DMS 273 treated with DMSO at 0.1 percent for 48 hours (cell line): ENCODE data around the gene CLBA1.

ENCODE experiments used
- DNase-seq: peaks from one replicate; lab custom pipeline; 2025; lab: John Stamatoyannopoulos, UW

The CLBA1 gene

DNA sequence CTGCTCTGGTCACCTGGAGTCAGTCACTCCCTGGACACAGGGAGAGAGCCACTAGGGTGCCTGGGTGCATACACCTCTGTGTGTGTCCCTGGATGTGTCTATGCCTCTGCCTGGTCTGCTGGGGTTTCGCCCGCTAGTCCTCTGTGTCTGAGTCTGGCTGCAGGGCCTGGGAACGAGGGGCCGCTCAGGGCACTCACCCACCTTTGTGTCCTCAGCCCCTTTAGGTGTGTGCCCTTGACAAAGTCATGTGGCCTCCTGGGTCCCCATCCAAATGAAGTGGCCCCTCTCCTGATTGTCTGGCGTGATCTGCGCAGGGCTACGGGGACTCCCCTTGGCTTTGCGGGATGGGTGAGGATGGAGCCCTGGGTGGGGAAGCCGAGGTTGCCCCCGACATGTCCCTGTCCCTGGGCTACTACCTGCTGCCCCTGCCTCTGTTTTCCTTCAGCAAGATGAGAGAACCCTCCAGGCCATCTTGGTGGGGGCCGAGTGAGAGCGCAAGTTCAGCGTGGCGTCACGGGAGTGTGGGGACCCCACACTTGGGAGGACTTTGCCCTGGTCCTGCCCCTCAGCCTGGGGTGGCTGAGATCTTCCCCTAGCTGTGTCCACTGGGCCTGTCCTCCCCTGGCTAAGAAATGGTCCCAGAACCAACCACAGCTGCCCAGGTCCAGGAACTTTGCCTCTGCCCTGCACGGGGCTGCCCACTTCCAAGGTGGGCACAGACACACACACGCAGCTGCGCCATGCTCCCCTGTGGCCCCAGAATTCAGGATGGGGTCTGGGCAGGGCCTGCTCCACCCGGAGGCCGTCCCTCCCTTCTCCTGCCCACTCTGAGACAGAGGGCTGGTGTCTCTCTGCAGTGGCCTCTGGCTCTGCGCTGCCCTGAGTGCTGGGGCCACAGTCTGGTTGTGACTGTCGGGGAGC is 4.7 kb upstream of the CLBA1 start:
- no peak for DNase-seq

- no peak for DNase-seq
Observed at GRCh38 chr14:104981699-104982541, 3.7 kb upstream of the CLBA1 start.

GRCh38 chr14:104982548-104983230 is 2.9 kb upstream of the CLBA1 start:
- no peak for DNase-seq

DNA sequence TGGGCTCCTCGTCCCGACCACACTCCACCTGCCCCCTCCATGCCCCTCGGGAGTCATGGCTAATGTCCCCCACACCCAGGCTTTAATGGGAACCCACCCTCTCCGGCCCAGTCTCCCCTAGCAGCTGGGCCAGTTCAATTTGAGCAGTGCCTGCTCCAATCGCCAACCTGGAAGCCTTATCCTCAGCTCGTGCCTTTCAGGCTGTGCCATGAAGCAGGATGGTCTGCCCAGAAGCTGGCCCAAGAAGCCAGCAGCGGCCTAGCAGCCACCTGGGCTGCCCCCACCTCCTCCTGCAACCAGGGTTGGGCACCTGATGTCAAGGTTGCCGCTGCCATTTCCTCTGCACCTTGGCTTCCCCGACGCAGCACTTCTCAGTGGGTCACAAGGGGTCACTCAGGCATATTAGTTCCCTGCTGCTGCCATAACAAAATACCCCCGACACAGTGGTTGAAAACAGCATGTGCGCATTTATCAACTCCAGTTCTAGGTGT is 2.3 kb upstream of the CLBA1 start:
- no peak for DNase-seq

DNA sequence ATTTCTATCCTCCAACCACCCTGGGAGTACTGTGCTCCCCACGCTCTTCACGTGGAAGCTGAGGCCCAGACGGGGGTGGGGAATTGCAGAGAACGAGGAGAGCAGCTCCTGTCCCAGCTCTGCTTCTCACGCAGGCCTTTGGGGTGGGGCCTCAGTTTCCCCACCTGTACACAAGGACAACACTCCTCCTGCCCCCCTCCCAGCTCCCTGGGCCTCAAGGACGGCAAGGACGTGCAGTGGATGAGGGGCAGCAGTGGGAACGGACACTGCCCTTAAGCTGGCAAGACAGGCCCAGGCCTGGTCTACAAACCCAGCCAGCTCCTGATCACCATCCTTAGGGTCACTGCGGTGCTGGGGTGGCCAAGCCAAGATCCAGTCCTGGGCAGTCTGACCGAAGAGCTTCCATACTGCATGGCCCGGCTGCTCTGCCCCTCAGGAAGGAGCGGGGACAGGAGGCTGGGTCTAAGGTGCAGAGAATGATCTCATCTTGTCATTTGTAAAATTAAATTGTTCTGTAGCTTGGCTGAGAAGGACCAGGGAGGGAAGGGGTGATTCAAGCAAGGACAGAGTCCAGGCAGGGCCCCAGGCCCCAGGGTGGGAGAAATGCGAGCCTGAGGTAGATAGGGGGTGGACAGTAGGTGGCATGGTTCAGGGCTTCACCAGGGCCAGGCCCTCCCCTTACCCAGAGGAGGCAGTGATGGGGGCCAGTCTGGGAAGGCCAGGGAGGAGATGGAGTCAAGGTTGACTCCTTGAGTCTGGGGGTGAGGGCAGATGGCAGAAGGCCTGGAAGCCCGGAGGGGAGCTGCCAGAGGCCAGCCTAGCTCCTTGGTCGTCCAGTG is 1.3 kb upstream of the CLBA1 start:
- no peak for DNase-seq

GRCh38 chr14:104986487-104987164 is 1.0 kb downstream of the CLBA1 start:
- DNase-seq = no peak

- no peak for DNase-seq
Observed at GRCh38 chr14:104989236-104989950, 3.8 kb downstream of the CLBA1 start.

GRCh38 chr14:104989951-104990303 is 4.3 kb downstream of the CLBA1 start:
- DNase-seq = no peak

DNA sequence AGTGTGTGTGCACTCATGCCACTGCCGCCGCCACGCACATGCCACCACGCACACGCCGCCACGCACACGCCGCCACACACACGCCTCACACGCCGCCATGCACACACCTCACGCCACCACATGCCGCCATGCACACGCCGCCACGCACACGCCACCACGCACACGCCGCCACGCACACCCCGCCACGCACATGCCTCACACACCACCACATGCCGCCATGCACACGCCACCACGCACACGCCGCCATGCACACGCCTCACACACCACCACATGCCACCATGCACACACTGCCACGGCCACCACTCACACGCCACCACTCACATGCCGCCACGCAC is 6.3 kb downstream of the CLBA1 start:
- no peak for DNase-seq

GRCh38 chr14:104992501-104992900 is 6.9 kb downstream of the CLBA1 start:
- no peak for DNase-seq

- DNase-seq = no peak
Observed at GRCh38 chr14:104993306-104993705, 7.7 kb downstream of the CLBA1 start.

GRCh38 chr14:104993808-104994591 is 8.4 kb downstream of the CLBA1 start:
- no peak for DNase-seq

- no peak for DNase-seq
Observed at GRCh38 chr14:104994978-104995377, 9.4 kb downstream of the CLBA1 start.

GRCh38 chr14:104996032-104996431 is 10.4 kb downstream of the CLBA1 start:
- DNase-seq = no peak

- no peak for DNase-seq
Observed at GRCh38 chr14:104996483-104996882, 10.9 kb downstream of the CLBA1 start.

- no peak for DNase-seq
Observed at GRCh38 chr14:104998801-104999200, 13.2 kb downstream of the CLBA1 start.

DNA sequence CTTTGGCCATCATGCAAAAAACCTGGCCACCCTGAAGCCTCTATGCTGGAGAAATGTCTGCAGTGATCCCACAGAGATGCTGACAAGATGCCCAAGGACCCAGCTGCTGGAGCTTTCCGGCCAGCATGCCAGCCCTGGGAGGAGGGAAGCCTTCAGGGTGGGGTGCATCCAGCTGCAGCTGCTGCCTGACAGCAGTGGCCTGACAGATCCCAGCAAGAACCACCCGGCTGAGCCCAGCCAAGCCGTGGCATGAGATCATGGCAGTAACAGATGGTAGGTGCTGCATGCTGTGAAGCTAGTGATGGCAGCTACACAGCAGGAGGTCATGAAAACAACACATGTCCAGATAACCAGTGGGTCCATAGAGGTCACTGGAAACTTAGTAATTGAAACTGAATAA is 13.8 kb downstream of the CLBA1 start:
- DNase-seq = peak; percentile 74

DNA sequence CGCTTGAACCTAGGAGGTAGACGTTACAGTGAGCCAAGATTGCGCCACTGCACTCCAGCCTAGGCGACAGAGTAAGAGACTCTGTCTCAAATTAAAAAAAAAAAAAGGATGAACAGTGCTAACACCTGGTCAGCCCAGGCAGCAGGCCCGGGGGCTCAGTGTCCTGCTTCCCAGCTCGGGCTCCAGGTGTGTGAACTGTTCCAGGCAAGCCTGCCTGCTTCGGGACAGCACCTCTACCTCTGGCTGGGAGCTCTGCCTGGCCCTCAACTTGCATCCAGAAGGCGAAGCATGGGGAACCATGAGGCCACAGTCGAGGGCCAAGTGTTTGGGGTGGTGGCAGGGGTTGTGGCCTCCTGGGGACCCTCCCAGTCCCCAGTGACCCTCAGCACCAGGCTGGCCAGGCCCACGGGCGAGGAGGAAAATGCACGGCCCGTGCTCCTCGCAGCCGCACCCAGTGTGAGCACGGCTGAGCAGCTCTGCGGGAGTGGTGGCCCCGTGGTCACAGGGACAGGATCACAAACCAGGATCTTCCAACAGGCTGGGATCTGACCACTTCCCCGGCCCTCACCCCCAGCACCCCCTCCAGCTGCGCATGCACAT is 19.8 kb downstream of the CLBA1 start:
- DNase-seq = no peak
